GM18870 (cell line): ENCODE measurements around the gene ZNF12.
"Not testable (repeated sequence)": the region's sequence is repeated elsewhere in the genome, so short reads cannot be mapped to it uniquely, and the experiment has no call there.

ENCODE experiments used
- ATAC-seq: cut with Tn5 transposase; IDR thresholded peaks from one replicate; pipeline ENCODE4 v1.9.1; 2021; ENCODE audit warnings: moderate library complexity; ENCODE audit not compliant: unreplicated experiment

The ZNF12 gene

GRCh38 chr7:6700793-6701192 lies 6.0 kb downstream of the ZNF12 start:
- ATAC-seq = no peak

GRCh38 chr7:6691609-6692106 lies 15.1 kb downstream of the ZNF12 start:
- no peak for ATAC-seq

GRCh38 chr7:6691103-6691502 lies 15.6 kb downstream of the ZNF12 start:
- no peak for ATAC-seq

- ATAC-seq = no peak
These were observed 26.6 kb downstream of the ZNF12 start for GRCh38 chr7:6680146-6680545.

GRCh38 chr7:6675807-6676405 lies 30.8 kb downstream of the ZNF12 start:
- no peak for ATAC-seq

- ATAC-seq = not testable (repeated sequence)
These were observed 35.9 kb downstream of the ZNF12 start for GRCh38 chr7:6670851-6671250.

GRCh38 chr7:6658618-6659345 lies 48.0 kb downstream of the ZNF12 start:
- ATAC-seq = no peak

- no peak for ATAC-seq
These were observed 50.3 kb downstream of the ZNF12 start for GRCh38 chr7:6656413-6656812.

- no peak for ATAC-seq
These were observed 50.9 kb downstream of the ZNF12 start for GRCh38 chr7:6655636-6656385.

- ATAC-seq = no peak
These were observed 51.7 kb downstream of the ZNF12 start for GRCh38 chr7:6654842-6655610.

GRCh38 chr7:6654113-6654841 lies 52.5 kb downstream of the ZNF12 start:
- no peak for ATAC-seq

GRCh38 chr7:6653071-6654003 lies 53.4 kb downstream of the ZNF12 start:
- no peak for ATAC-seq

GRCh38 chr7:6652446-6653011 lies 54.2 kb downstream of the ZNF12 start:
- ATAC-seq = no peak

GRCh38 chr7:6651851-6652445 lies 54.8 kb downstream of the ZNF12 start:
- ATAC-seq = no peak

GRCh38 chr7:6650521-6651011 lies 56.2 kb downstream of the ZNF12 start:
- ATAC-seq = no peak

- ATAC-seq = no peak
These were observed 56.7 kb downstream of the ZNF12 start for GRCh38 chr7:6650086-6650485.

- no peak for ATAC-seq
These were observed 57.3 kb downstream of the ZNF12 start for GRCh38 chr7:6649241-6649961.

- no peak for ATAC-seq
These were observed 58.0 kb downstream of the ZNF12 start for GRCh38 chr7:6648815-6649104.
